ENCODE measurements around the gene TRIM9. TPM values are rescaled to one million over a fixed set of nuclear protein-coding genes. Genes with fewer than 3 reads are reported as not detected.

TRIM9 gene
- total and polyA plus RNA-seq, 2 of the 4 experiments (the other 2 are of a cell fraction) = under 0.01 to 0.09 TPM

- peaks cover 5% of the 10 kb centered on the region; the same call in 1 of the 2 replicates for H4K20me1 ChIP-seq (ENCODE audit: insufficient read depth, low read length)
- intact Hi-C loops (cut with micrococcal nuclease) (no loop called here), dilution Hi-C loops (cut with HindIII; ENCODE audit: low sequenced_read_pairs, unreplicated experiment) (no loop called here), in situ Hi-C loops (cut with MboI; ENCODE audit: low sequenced_read_pairs) (no loop called here)
- peaks cover 16% of the 10 kb centered on the region for H3K4me1 ChIP-seq (ENCODE audit: control insufficient read depth, insufficient read depth, low read length)
- peaks cover 11% of the 10 kb centered on the region for H3K9me1 ChIP-seq (ENCODE audit: insufficient read depth, low read length)
- ChIA-PET CTCF (interaction anchor here (0.6 to 1.4 kb wide), 3 partner anchors 10 to 971 kb away, joined by 3 to 4 read pairs (median 4); no protein-coding TSS in a partner anchor), POLR2A (ENCODE audit: unreplicated experiment) (interaction anchor here (0.6 kb wide), 1 partner anchor 392 kb away, joined by 10 read pairs; no protein-coding TSS in a partner anchor)
- WGBS, 2 experiments (ENCODE audit: extremely low coverage in 2 of 2, insufficient read length in 1 of 2) = no CpG with 5 or more reads among the region's 2 CpGs
- no peak overlapping the region for H3K4me2 ChIP-seq (ENCODE audit: low read depth, low read length)
- H3K9ac ChIP-seq (ENCODE audit: low read depth, low read length) = no peak overlapping the region
- H2BK120ac ChIP-seq (ENCODE audit: low read depth, low read length) = peak overlapping the region; percentile 28; the same call in 1 of the 2 replicates
- H3K18ac ChIP-seq (ENCODE audit: low read depth, low read length) = peak overlapping the region; percentile 9; the same call in 1 of the 2 replicates
- no peak overlapping the region for H2AK5ac ChIP-seq (ENCODE audit: low read depth, low read length)
- no peak overlapping the region for H3K56ac ChIP-seq (ENCODE audit: extremely low read depth, insufficient read depth, low read length)
- DNase-seq = no peak
- H3K23ac ChIP-seq (ENCODE audit: low read depth, low read length) = no peak overlapping the region
- H4K91ac ChIP-seq (ENCODE audit: insufficient read depth, low read depth, low read length) = no peak overlapping the region
- H2BK5ac ChIP-seq (ENCODE audit: low read depth, low read length, poor library complexity, severe bottlenecking) = no peak overlapping the region
- H2AFZ ChIP-seq (replicated peaks; ENCODE audit: low read length, poor library complexity) = no peak overlapping the region
- no peak overlapping the region for H4K8ac ChIP-seq (ENCODE audit: low read depth in 2 of 2, low read length in 2 of 2)
- H3K4ac ChIP-seq (ENCODE audit: low read depth, low read length) = no peak overlapping the region
- BruUV-seq (replicated peaks) = no TSS peak
- H3K27ac ChIP-seq (ENCODE audit: insufficient read depth, low read length) = no peak overlapping the region
- no peak overlapping the region for H3K4me3 ChIP-seq (ENCODE audit: insufficient read depth, low read depth, low read length)
- no peak overlapping the region for H2AK9ac ChIP-seq (replicated peaks; ENCODE audit: low read depth, low read length, poor library complexity)
- no peak overlapping the region for H3K14ac ChIP-seq (replicated peaks; ENCODE audit: low read depth, low read length)
- peak overlapping the region; percentile 66 for H2BK20ac ChIP-seq (ENCODE audit: low read depth, low read length)
- ATAC-seq (ENCODE audit: low read depth) = no peak
- no peaks in the 10 kb centered on the region for H3K36me3 ChIP-seq (ENCODE audit: control insufficient read depth, insufficient read depth, low read length)
- no peaks in the 10 kb centered on the region for H3K79me1 ChIP-seq (ENCODE audit: low read depth in 1 of 2, low read length in 2 of 2)
- TF ChIP-seq ELK1 (IDR thresholded peaks at IDR 0.05; ENCODE audit: borderline replicate concordance, low read depth, low read length) = no peak
- no peak for TF ChIP-seq RAD21 (IDR thresholded peaks at IDR 0.05; ENCODE audit: low read length)
- TF ChIP-seq RCOR1 (IDR thresholded peaks at IDR 0.05; ENCODE audit: insufficient replicate concordance, low read length) = no peak
- TF ChIP-seq MAZ (IDR thresholded peaks at IDR 0.05; ENCODE audit: borderline replicate concordance, low read depth, low read length) = no peak
- no peak for TF ChIP-seq BHLHE40 (IDR thresholded peaks at IDR 0.05; ENCODE audit: low read depth, low read length)
- TF ChIP-seq RFX5 (IDR thresholded peaks at IDR 0.05; ENCODE audit: low read depth, low read length) = no peak
- no peak for TF ChIP-seq CEBPB (IDR thresholded peaks at IDR 0.05; ENCODE audit: low read depth, low read length)
- no peak for TF ChIP-seq POLR2A (IDR thresholded peaks at IDR 0.05; ENCODE audit: low read depth, low read length)
- TF ChIP-seq CHD1 (IDR thresholded peaks at IDR 0.05; ENCODE audit: low read depth, low read length) = no peak
- TF ChIP-seq MXI1 (IDR thresholded peaks at IDR 0.05; ENCODE audit: borderline replicate concordance, low read depth, low read length) = no peak
- H4K5ac ChIP-seq (ENCODE audit: low read depth, low read length) = no peak overlapping the region
- H3K9me3 ChIP-seq (ENCODE audit: control insufficient read depth, insufficient read depth, low read length) = no peaks in the 10 kb centered on the region
- no peak overlapping the region for H2BK15ac ChIP-seq (ENCODE audit: low read depth, low read length)
- H3K27me3 ChIP-seq (ENCODE audit: control insufficient read depth, insufficient read depth, low read length) = peaks cover 8% of the 10 kb centered on the region
These were observed 127.1 kb downstream of the TRIM9 start for GRCh38 chr14:50967790-50968189.

Data from IMR-90 (cell line).